ENCODE results near the gene PCOLCE2. TPM values are rescaled to one million over a fixed set of nuclear protein-coding genes. Genes with fewer than 3 reads are reported as not detected.

The PCOLCE2 gene
- total RNA-seq, 1 donor from 2014 or later, result 2.7 TPM

- no peaks in the 10 kb centered on the region for H3K27me3 Mint-ChIP-seq (ENCODE audit: low read depth)
- H3K9me3 Mint-ChIP-seq (ENCODE audit: low read depth), result no peaks in the 10 kb centered on the region
- TF ChIP-seq, protein P1, sequence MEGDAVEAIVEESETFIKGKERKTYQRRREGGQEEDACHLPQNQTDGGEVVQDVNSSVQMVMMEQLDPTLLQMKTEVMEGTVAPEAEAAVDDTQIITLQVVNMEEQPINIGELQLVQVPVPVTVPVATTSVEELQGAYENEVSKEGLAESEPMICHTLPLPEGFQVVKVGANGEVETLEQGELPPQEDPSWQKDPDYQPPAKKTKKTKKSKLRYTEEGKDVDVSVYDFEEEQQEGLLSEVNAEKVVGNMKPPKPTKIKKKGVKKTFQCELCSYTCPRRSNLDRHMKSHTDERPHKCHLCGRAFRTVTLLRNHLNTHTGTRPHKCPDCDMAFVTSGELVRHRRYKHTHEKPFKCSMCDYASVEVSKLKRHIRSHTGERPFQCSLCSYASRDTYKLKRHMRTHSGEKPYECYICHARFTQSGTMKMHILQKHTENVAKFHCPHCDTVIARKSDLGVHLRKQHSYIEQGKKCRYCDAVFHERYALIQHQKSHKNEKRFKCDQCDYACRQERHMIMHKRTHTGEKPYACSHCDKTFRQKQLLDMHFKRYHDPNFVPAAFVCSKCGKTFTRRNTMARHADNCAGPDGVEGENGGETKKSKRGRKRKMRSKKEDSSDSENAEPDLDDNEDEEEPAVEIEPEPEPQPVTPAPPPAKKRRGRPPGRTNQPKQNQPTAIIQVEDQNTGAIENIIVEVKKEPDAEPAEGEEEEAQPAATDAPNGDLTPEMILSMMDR (IDR thresholded peaks at IDR 0.05), result no peak
- H3K36me3 Mint-ChIP-seq (ENCODE audit: low read depth), result peaks cover 14% of the 10 kb centered on the region
- no peak overlapping the region for H3K27ac Mint-ChIP-seq (ENCODE audit: unreplicated experiment)
- no peak overlapping the region for H3K4me3 Mint-ChIP-seq (ENCODE audit: unreplicated experiment)
- no peak for DNase-seq (ENCODE audit: low spot score)
- H3K4me1 Mint-ChIP-seq (ENCODE audit: low read depth), result no peaks in the 10 kb centered on the region
Measured at GRCh38 chr3:142796823-142797222, 92.1 kb downstream of the PCOLCE2 start.

DNA sequence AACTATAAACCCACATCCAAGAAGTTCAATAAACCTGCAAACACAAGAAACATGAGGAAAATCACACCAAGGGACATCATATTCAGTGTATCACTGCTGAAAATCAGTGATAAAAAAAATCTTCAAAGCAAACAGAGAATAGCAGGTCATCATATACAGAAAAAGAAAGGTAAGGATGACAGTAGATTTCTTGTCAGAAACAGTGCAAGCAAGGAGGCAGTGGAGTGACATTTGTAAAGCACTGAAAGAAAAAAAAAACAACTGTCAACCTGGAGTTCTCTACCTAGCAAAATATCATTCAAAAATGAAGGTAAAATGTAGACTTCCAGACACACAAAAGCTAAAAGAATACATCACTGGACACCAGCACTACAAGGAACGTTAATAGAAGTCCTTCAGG lies 93.6 kb downstream of the PCOLCE2 start:
- Mint-ChIP-seq H3K36me3 (ENCODE audit: low read depth) (peaks cover 14% of the 10 kb centered on the region), H3K4me1 (ENCODE audit: low read depth) (no peaks in the 10 kb centered on the region), H3K27ac (ENCODE audit: unreplicated experiment) (no peak overlapping the region), H3K4me3 (ENCODE audit: unreplicated experiment) (no peak overlapping the region), H3K9me3 (ENCODE audit: low read depth) (no peaks in the 10 kb centered on the region), H3K27me3 (ENCODE audit: low read depth) (no peaks in the 10 kb centered on the region)
- no peak for DNase-seq (ENCODE audit: low spot score)
- TF ChIP-seq, protein P1 (IDR thresholded peaks at IDR 0.05), result no peak

GRCh38 chr3:142794508-142794907 lies 94.4 kb downstream of the PCOLCE2 start:
- H3K4me1 Mint-ChIP-seq (ENCODE audit: low read depth), result no peaks in the 10 kb centered on the region
- DNase-seq (ENCODE audit: low spot score), result no peak
- H3K9me3 Mint-ChIP-seq (ENCODE audit: low read depth), result no peaks in the 10 kb centered on the region
- H3K36me3 Mint-ChIP-seq (ENCODE audit: low read depth), result peaks cover 14% of the 10 kb centered on the region
- no peaks in the 10 kb centered on the region for H3K27me3 Mint-ChIP-seq (ENCODE audit: low read depth)
- no peak overlapping the region for H3K27ac Mint-ChIP-seq (ENCODE audit: unreplicated experiment)
- H3K4me3 Mint-ChIP-seq (ENCODE audit: unreplicated experiment), result no peak overlapping the region
- TF ChIP-seq, protein P1 (IDR thresholded peaks at IDR 0.05), result no peak

DNA sequence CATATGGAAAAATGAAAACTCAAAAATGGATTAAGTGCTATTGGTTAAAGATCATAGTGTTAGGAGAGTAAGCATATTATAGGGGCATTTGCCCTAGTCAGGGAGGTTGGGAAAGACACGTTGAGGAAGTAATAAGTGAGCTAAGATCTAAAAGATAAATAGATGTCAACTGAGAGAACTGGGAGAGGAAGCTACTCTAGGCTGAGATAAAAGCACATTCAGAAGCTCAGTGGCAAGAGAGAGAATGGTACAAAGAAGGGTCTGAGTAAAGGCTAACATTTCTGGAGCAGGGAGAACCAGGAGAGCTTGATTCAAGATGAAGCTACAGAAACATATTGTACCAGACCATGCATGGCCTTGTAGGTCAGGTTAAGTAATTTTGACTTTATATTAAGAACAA lies 101.2 kb downstream of the PCOLCE2 start:
- peaks cover 6% of the 10 kb centered on the region for H3K4me1 Mint-ChIP-seq (ENCODE audit: low read depth)
- H3K4me3 Mint-ChIP-seq (ENCODE audit: unreplicated experiment), result no peak overlapping the region
- H3K9me3 Mint-ChIP-seq (ENCODE audit: low read depth), result no peaks in the 10 kb centered on the region
- no peak for DNase-seq (ENCODE audit: low spot score)
- H3K27ac Mint-ChIP-seq (ENCODE audit: unreplicated experiment), result no peak overlapping the region
- H3K36me3 Mint-ChIP-seq (ENCODE audit: low read depth), result peaks cover 6% of the 10 kb centered on the region
- TF ChIP-seq, protein P1 (IDR thresholded peaks at IDR 0.05), result no peak
- no peaks in the 10 kb centered on the region for H3K27me3 Mint-ChIP-seq (ENCODE audit: low read depth)

- Mint-ChIP-seq H3K4me3 (ENCODE audit: unreplicated experiment) (no peak overlapping the region), H3K36me3 (ENCODE audit: low read depth) (peaks cover 10% of the 10 kb centered on the region), H3K4me1 (ENCODE audit: low read depth) (peaks cover 6% of the 10 kb centered on the region), H3K27ac (ENCODE audit: unreplicated experiment) (no peak overlapping the region), H3K27me3 (ENCODE audit: low read depth) (no peaks in the 10 kb centered on the region), H3K9me3 (ENCODE audit: low read depth) (no peaks in the 10 kb centered on the region)
- no peak for DNase-seq (ENCODE audit: low spot score)
- TF ChIP-seq, protein P1 (IDR thresholded peaks at IDR 0.05), result no peak
Measured at GRCh38 chr3:142785996-142786395, 102.9 kb downstream of the PCOLCE2 start.
